Endothelial cell of umbilical vein (primary cell): ENCODE measurements around the gene SLIT1. TPM values are rescaled to one million over a fixed set of nuclear protein-coding genes. Genes with fewer than 3 reads are reported as not detected.

Source experiments
- BruUV-seq: library from RNA; stranded (reverse); fragments of 400-500 nt; replicated peaks from 2 replicates; lab custom pipeline; 2021; lab: Mats Ljungman, UMichigan
- CTCF ChIA-PET: fragments of 300-600, 350-600 bp; sonication (Branson Sonifier 250); formaldehyde crosslinking; loops from one replicate; lab custom pipeline; 2021; ENCODE audit warnings: antibody characterized with exemption, inconsistent platforms; lab: Charles Lee
- POLR2A ChIA-PET: fragments of 300-600, 350-600 bp; sonication (Branson Sonifier 250); formaldehyde crosslinking; loops from one replicate; lab custom pipeline; 2021; ENCODE audit warnings: antibody characterized with exemption, inconsistent platforms; lab: Charles Lee
- DNase-seq: peaks from one replicate; pipeline ENCODE4 v3.0.0-alpha.2; 2011; ENCODE audit warnings: low read depth, low spot score
- FAIRE-seq: peaks from 2 replicates; lab custom pipeline; 2011; peaks lifted over from hg19 to GRCh38; lab: Jason Lieb, UNC
- H2AFZ ChIP-seq: 2 replicates; pipeline ENCODE4 v1.6.0; 2012; ENCODE audit warnings: low read depth, low read length, control low read depth, inconsistent platforms
- H3K27ac ChIP-seq: 2 replicates; pipeline ENCODE4 v1.5.1; 2011; ENCODE audit warnings: low read depth, mild to moderate bottlenecking, control low read depth, low read length, moderate library complexity; ENCODE audit not compliant: insufficient read depth
- H3K27me3 ChIP-seq, 2 experiments: 2 replicates each; pipeline versions ENCODE4 v1.6.0 to v1.6.1; 2011; ENCODE audit warnings: low read length in 2 of 2, mixed read lengths in 1 of 2; ENCODE audit not compliant: control insufficient read depth in 2 of 2, insufficient read depth in 2 of 2
- H3K36me3 ChIP-seq, 2 experiments: 2 replicates in 1 of 2; 3 replicates in 1 of 2; pipeline ENCODE4 v1.5.1; 2011; ENCODE audit warnings: low read length in 2 of 2, mild to moderate bottlenecking in 1 of 2, moderate library complexity in 1 of 2; ENCODE audit not compliant: control insufficient read depth in 2 of 2, insufficient read depth in 2 of 2; ENCODE audit errors: extremely low read depth in 1 of 2
- H3K4me1 ChIP-seq: 3 replicates; pipeline ENCODE4 v1.5.1; 2011; ENCODE audit warnings: mild to moderate bottlenecking, low read length; ENCODE audit not compliant: control insufficient read depth, insufficient read depth; ENCODE audit errors: extremely low read depth
- H3K4me2 ChIP-seq: 2 replicates; pipeline ENCODE4 v1.6.1; 2011; ENCODE audit warnings: low read length, control low read depth, mixed read lengths; ENCODE audit not compliant: insufficient read depth
- H3K4me3 ChIP-seq, 3 experiments: fragments of 200-600 bp in 1 of 3; sonication (generic), shearing (Covaris generic) in 1 of 3; replicated peaks in 1 of 3; 2 replicates each; pipeline ENCODE4 v1.5.1; 2011 to 2016; ENCODE audit warnings: control low read depth in 3 of 3, low read length in 3 of 3, mild to moderate bottlenecking in 2 of 3, inconsistent platforms in 1 of 3, low read depth in 1 of 3, moderate library complexity in 1 of 3; ENCODE audit not compliant: insufficient read depth in 1 of 3
- H3K79me2 ChIP-seq: 2 replicates; pipeline ENCODE4 v1.6.0; 2012; ENCODE audit warnings: low read length, inconsistent platforms; ENCODE audit not compliant: control insufficient read depth, insufficient read depth
- H3K9ac ChIP-seq: replicated peaks from 2 replicates; pipeline ENCODE3; 2011; ENCODE audit warnings: low read length, control low read depth; ENCODE audit not compliant: insufficient read depth; ENCODE audit errors: extremely low read depth
- H3K9me1 ChIP-seq: replicated peaks from 3 replicates; pipeline ENCODE4 v1.6.0; 2011; ENCODE audit warnings: mild to moderate bottlenecking, low read length; ENCODE audit not compliant: control insufficient read depth, insufficient read depth; ENCODE audit errors: extremely low read depth
- H3K9me3 ChIP-seq: replicated peaks from 2 replicates; pipeline ENCODE4 v1.5.1; 2012; ENCODE audit warnings: low read length, inconsistent platforms; ENCODE audit not compliant: control insufficient read depth, insufficient read depth
- H4K20me1 ChIP-seq: replicated peaks from 2 replicates; pipeline ENCODE3; 2011; ENCODE audit warnings: mild to moderate bottlenecking, low read length; ENCODE audit not compliant: control insufficient read depth, insufficient read depth; ENCODE audit errors: extremely low read depth
- EZH2 ChIP-seq: IDR thresholded peaks from 2 replicates; pipeline ENCODE4 v1.6.1; 2012; ENCODE audit warnings: borderline replicate concordance, low read depth, mild to moderate bottlenecking, moderate library complexity, low read length, inconsistent platforms; ENCODE audit not compliant: severe bottlenecking
- FOS ChIP-seq: IDR thresholded peaks from 2 replicates; pipeline ENCODE4 v1.6.1; 2011; ENCODE audit warnings: mild to moderate bottlenecking, low read length, moderate library complexity, borderline replicate concordance; ENCODE audit not compliant: insufficient read depth
- GATA2 ChIP-seq: IDR thresholded peaks from 2 replicates; pipeline ENCODE4 v1.7.0; 2011; ENCODE audit warnings: low read depth, mild to moderate bottlenecking, moderate library complexity, mixed read lengths, low read length; ENCODE audit not compliant: insufficient read length, insufficient read depth
- JUN ChIP-seq: IDR thresholded peaks from 2 replicates; pipeline ENCODE4 v1.6.1; 2011; ENCODE audit warnings: borderline replicate concordance, low read depth; ENCODE audit not compliant: insufficient read length, insufficient read depth
- MYC ChIP-seq: IDR thresholded peaks from one replicate; pipeline ENCODE4 v1.6.1; 2011; ENCODE audit warnings: mild to moderate bottlenecking, low read depth, low read length
- POLR2A ChIP-seq: IDR thresholded peaks from 2 replicates; pipeline ENCODE4 v1.6.1; 2012; ENCODE audit warnings: low read depth, mild to moderate bottlenecking, control low read depth, low read length
- POLR2AphosphoS5 ChIP-seq: IDR thresholded peaks from 2 replicates; pipeline ENCODE4 v1.6.1; 2012; ENCODE audit warnings: low read depth, mild to moderate bottlenecking, control low read depth, low read length, moderate library complexity; ENCODE audit not compliant: insufficient read depth
- dilution Hi-C: fragments of 300-500 bp; cut with MboI; formaldehyde crosslinking; loops from one replicate; pipeline ENCODE4 v1.15.0; 2019; ENCODE audit warnings: low sequenced_read_pairs; ENCODE audit not compliant: extremely low pct_ligation_motif_present
- intact Hi-C: fragments of 100-400 bp; cut with micrococcal nuclease; formaldehyde crosslinking; loops from one replicate; pipeline ENCODE4 v1.10.0; 2022
- polyA plus RNA-seq, 4 experiments: library from polyadenylated mRNA; depleted of rRNA in 3 of 4; stranded (reverse) in 3 of 4; unstranded in 1 of 4; fragments of >200 nt; gene quantifications; 2 replicates each; pipeline versions ENCODE4 v1.2.1 to v1.2.3, GENCODE V29; 2011 to 2012; ENCODE audit warnings: missing spikeins in 1 of 4
- total RNA-seq: library from RNA; stranded (reverse); gene quantifications from 2 replicates; pipeline ENCODE4 v1.2.3, GENCODE V29; 2021
- TF ChIP-seq, protein P1 (sequence below): IDR thresholded peaks from 2 replicates; pipeline ENCODE4 v1.6.1; 2011; ENCODE audit not compliant: insufficient read depth, insufficient read length
- TF ChIP-seq, protein P2 (sequence below), 2 donors: IDR thresholded peaks; 1 replicate in 1 of 2; 2 replicates in 1 of 2; pipeline ENCODE4 v1.5.1; 2011; ENCODE audit warnings: low read length in 2 of 2, mild to moderate bottlenecking in 2 of 2, moderate library complexity in 2 of 2, control low read depth in 1 of 2, inconsistent platforms in 1 of 2, low read depth in 1 of 2; ENCODE audit not compliant: insufficient read depth in 1 of 2; ENCODE audit errors: extremely low read depth in 1 of 2

Gene SLIT1
- total and polyA plus RNA-seq, 2 donors (not counting 3 experiments of a cell fraction or from before 2014, with no cell fraction given), result 0.04 to 0.20 TPM

DNA sequence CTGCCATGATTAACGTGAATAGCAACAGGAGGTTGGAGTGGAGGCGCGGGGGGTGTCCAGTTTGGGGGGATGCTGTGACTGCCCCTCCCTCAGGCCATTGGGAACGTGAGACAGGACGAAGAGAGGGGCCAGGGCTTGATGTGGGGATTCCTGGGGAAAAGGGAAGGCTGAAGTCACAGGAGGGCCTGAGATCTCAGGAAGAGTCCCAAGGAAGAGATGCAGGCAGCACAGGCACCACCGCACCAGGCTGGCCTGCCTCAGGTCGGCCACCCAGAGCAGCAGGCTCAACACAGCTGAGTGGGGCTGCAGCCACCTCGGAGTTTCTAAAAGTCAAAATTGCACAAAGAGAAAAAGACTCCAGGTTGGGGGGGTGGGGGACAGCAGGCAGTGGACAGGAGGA is 86.7 kb downstream of the SLIT1 start:
- ChIA-PET POLR2A (no interaction called here), CTCF (interaction anchor here (1.5 kb wide), 1 partner anchor 26 kb away, joined by 4 read pairs; no protein-coding TSS in a partner anchor)
- no peak overlapping the region for H3K4me2 ChIP-seq
- H2AFZ ChIP-seq, result no peak overlapping the region
- no peaks in the 10 kb centered on the region for H3K36me3 ChIP-seq
- H4K20me1 ChIP-seq, result no peaks in the 10 kb centered on the region
- H3K79me2 ChIP-seq, result no peaks in the 10 kb centered on the region
- FAIRE-seq, result no peak
- no TSS peak for BruUV-seq
- no peaks in the 10 kb centered on the region for H3K9me1 ChIP-seq
- dilution Hi-C loops, result no loop called here
- no peaks in the 10 kb centered on the region for H3K9me3 ChIP-seq
- H3K9ac ChIP-seq, result no peak overlapping the region
- no peak for DNase-seq
- TF ChIP-seq FOS, result no peak
- no peak for TF ChIP-seq GATA2
- TF ChIP-seq POLR2A, result no peak
- TF ChIP-seq POLR2AphosphoS5, result no peak
- TF ChIP-seq JUN, result no peak
- TF ChIP-seq, protein P1, sequence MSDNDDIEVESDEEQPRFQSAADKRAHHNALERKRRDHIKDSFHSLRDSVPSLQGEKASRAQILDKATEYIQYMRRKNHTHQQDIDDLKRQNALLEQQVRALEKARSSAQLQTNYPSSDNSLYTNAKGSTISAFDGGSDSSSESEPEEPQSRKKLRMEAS, result no peak
- TF ChIP-seq, protein P2, sequence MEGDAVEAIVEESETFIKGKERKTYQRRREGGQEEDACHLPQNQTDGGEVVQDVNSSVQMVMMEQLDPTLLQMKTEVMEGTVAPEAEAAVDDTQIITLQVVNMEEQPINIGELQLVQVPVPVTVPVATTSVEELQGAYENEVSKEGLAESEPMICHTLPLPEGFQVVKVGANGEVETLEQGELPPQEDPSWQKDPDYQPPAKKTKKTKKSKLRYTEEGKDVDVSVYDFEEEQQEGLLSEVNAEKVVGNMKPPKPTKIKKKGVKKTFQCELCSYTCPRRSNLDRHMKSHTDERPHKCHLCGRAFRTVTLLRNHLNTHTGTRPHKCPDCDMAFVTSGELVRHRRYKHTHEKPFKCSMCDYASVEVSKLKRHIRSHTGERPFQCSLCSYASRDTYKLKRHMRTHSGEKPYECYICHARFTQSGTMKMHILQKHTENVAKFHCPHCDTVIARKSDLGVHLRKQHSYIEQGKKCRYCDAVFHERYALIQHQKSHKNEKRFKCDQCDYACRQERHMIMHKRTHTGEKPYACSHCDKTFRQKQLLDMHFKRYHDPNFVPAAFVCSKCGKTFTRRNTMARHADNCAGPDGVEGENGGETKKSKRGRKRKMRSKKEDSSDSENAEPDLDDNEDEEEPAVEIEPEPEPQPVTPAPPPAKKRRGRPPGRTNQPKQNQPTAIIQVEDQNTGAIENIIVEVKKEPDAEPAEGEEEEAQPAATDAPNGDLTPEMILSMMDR (IDR thresholded peaks at IDR 0.05; ENCODE audit: extremely low read depth in 1 of 2, insufficient read depth in 1 of 2, low read depth in 1 of 2, low read length in 2 of 2), result no peak
- no peak for TF ChIP-seq MYC
- TF ChIP-seq EZH2, result no peak
- intact Hi-C loops, result no loop called here
- H3K27ac ChIP-seq, result no peak overlapping the region
- no peak overlapping the region for H3K4me3 ChIP-seq
- H3K27me3 ChIP-seq, result peaks cover under 1 to 16% of the 10 kb centered on the region in 2 experiments
- H3K4me1 ChIP-seq, result no peaks in the 10 kb centered on the region
